Keratinocyte (primary cell): ENCODE results near the gene HNRNPUL2. TPM values are rescaled to one million over a fixed set of nuclear protein-coding genes. Genes with fewer than 3 reads are reported as not detected.
"Not testable (repeated sequence)": the region's sequence is repeated elsewhere in the genome, so short reads cannot be mapped to it uniquely, and the experiment has no call there.

ENCODE experiments used
- DNase-seq: peaks from one replicate; pipeline ENCODE4 v3.0.0-alpha.2; 2011; ENCODE audit warnings: low read depth, missing footprints, low spot score
- FAIRE-seq: peaks from 2 replicates; lab custom pipeline; 2011; peaks lifted over from hg19 to GRCh38; lab: Jason Lieb, UNC
- H2AFZ ChIP-seq: 2 replicates; pipeline ENCODE4 v1.6.0; 2012; ENCODE audit warnings: low read length, control low read depth, inconsistent platforms; ENCODE audit not compliant: control insufficient read depth
- H3K27ac ChIP-seq: 2 replicates; pipeline ENCODE4 v1.5.1; 2011; ENCODE audit warnings: low read length; ENCODE audit not compliant: control insufficient read depth, insufficient read depth
- H3K27me3 ChIP-seq: 3 replicates; pipeline ENCODE4 v1.6.0; 2011; ENCODE audit warnings: low read length; ENCODE audit not compliant: control insufficient read depth, insufficient read depth; ENCODE audit errors: extremely low read depth
- H3K36me3 ChIP-seq, 2 experiments: 2 replicates in 1 of 2; 3 replicates in 1 of 2; pipeline ENCODE4 v1.5.1; 2011; ENCODE audit warnings: low read length in 2 of 2, mild to moderate bottlenecking in 1 of 2; ENCODE audit not compliant: control insufficient read depth in 2 of 2, insufficient read depth in 2 of 2; ENCODE audit errors: extremely low read depth in 1 of 2
- H3K4me1 ChIP-seq: 3 replicates; pipeline ENCODE4 v1.5.1; 2011; ENCODE audit warnings: low read length; ENCODE audit not compliant: control insufficient read depth, insufficient read depth; ENCODE audit errors: extremely low read depth
- H3K4me2 ChIP-seq: 3 replicates; pipeline ENCODE4 v1.6.0; 2011; ENCODE audit warnings: low read depth, low read length; ENCODE audit not compliant: control insufficient read depth, insufficient read depth; ENCODE audit errors: extremely low read depth
- H3K4me3 ChIP-seq, 3 experiments: fragments of 200-600 bp in 1 of 3; sonication (generic) in 1 of 3; 2 replicates in 2 of 3; 3 replicates in 1 of 3; pipeline ENCODE4 v1.5.1; 2011 to 2016; ENCODE audit warnings: low read length in 3 of 3, mild to moderate bottlenecking in 3 of 3, control low read depth in 2 of 3, inconsistent platforms in 1 of 3, low read depth in 1 of 3, mixed read lengths in 1 of 3, mixed run types in 1 of 3, moderate library complexity in 1 of 3; ENCODE audit not compliant: control insufficient read depth in 2 of 3, insufficient read depth in 2 of 3; ENCODE audit errors: extremely low read depth in 1 of 3
- H3K79me2 ChIP-seq: 2 replicates; pipeline ENCODE4 v1.6.0; 2012; ENCODE audit warnings: low read length; ENCODE audit not compliant: control insufficient read depth, insufficient read depth
- H3K9ac ChIP-seq: 3 replicates; pipeline ENCODE4 v1.6.0; 2011; ENCODE audit warnings: low read length; ENCODE audit not compliant: control insufficient read depth, insufficient read depth; ENCODE audit errors: extremely low read depth
- H3K9me1 ChIP-seq: 3 replicates; pipeline ENCODE4 v1.6.0; 2011; ENCODE audit warnings: low read length; ENCODE audit not compliant: control insufficient read depth, insufficient read depth; ENCODE audit errors: extremely low read depth
- H3K9me3 ChIP-seq: 2 replicates; pipeline ENCODE4 v1.5.1; 2012; ENCODE audit warnings: low read depth, low read length; ENCODE audit not compliant: control insufficient read depth
- H4K20me1 ChIP-seq: 3 replicates; pipeline ENCODE4 v1.6.0; 2011; ENCODE audit warnings: low read length; ENCODE audit not compliant: control insufficient read depth, insufficient read depth; ENCODE audit errors: extremely low read depth
- EZH2 ChIP-seq: IDR thresholded peaks from one replicate; pipeline ENCODE4 v1.6.1; 2012; ENCODE audit warnings: inconsistent platforms, mild to moderate bottlenecking, low read length, moderate library complexity
- dilution Hi-C: fragments of 300-500 bp; cut with MboI; formaldehyde crosslinking; loops from one replicate; pipeline ENCODE4 v1.7.0; 2020; ENCODE audit warnings: low sequenced_read_pairs; ENCODE audit not compliant: extremely low pct_ligation_motif_present
- polyA plus RNA-seq, 5 experiments: library from polyadenylated mRNA; depleted of rRNA in 3 of 5; stranded (reverse) in 3 of 5; stranded (forward) in 1 of 5; unstranded in 1 of 5; fragments of >200 nt; gene quantifications; 1 replicate in 1 of 5; 2 replicates in 3 of 5; 3 replicates in 1 of 5; pipeline versions ENCODE4 v1.2.1 to v1.2.3, GENCODE V29; 2011 to 2012; ENCODE audit warnings: missing spikeins in 2 of 5, low read depth in 1 of 5, low replicate concordance in 1 of 5
- TF ChIP-seq, protein P1 (sequence below), 3 experiments: IDR thresholded peaks in 1 of 3; conservative IDR thresholded peaks in 1 of 3; optimal IDR thresholded peaks in 1 of 3; 2 replicates in 2 of 3; 3 replicates in 1 of 3; pipeline versions ENCODE3 to v1.5.1; 2011; ENCODE audit warnings: low read length in 3 of 3, mild to moderate bottlenecking in 3 of 3, moderate library complexity in 2 of 3, control low read depth in 1 of 3, inconsistent platforms in 1 of 3; ENCODE audit not compliant: insufficient read depth in 2 of 3; ENCODE audit errors: extremely low read depth in 1 of 3

The HNRNPUL2 gene
- polyA plus RNA-seq, 1 donor (not counting 4 experiments of a cell fraction or from before 2014, with no cell fraction given), result 29.0 TPM

DNA sequence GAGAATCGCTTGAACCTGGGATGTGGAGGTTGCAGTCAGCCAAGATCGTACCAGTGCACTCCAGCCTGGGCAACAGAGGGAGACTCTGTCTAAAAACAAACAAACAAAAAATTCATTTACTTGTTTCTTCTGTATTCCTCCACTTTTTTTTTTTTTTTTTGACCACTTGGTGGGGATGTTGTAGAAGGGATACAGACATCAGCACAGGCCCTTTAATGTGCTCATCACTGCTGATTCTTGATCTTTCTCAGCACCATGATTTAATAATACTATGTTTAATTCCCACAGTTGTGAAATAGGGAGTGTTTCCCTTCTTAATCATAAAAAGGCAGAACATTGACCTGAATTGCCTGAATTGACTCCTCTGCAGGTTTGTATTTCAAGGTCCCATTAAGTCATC lies 5.6 kb upstream of the HNRNPUL2 start:
- H3K79me2 ChIP-seq, result peaks cover 38% of the 10 kb centered on the region
- no peak for TF ChIP-seq EZH2
- TF ChIP-seq, protein P1, sequence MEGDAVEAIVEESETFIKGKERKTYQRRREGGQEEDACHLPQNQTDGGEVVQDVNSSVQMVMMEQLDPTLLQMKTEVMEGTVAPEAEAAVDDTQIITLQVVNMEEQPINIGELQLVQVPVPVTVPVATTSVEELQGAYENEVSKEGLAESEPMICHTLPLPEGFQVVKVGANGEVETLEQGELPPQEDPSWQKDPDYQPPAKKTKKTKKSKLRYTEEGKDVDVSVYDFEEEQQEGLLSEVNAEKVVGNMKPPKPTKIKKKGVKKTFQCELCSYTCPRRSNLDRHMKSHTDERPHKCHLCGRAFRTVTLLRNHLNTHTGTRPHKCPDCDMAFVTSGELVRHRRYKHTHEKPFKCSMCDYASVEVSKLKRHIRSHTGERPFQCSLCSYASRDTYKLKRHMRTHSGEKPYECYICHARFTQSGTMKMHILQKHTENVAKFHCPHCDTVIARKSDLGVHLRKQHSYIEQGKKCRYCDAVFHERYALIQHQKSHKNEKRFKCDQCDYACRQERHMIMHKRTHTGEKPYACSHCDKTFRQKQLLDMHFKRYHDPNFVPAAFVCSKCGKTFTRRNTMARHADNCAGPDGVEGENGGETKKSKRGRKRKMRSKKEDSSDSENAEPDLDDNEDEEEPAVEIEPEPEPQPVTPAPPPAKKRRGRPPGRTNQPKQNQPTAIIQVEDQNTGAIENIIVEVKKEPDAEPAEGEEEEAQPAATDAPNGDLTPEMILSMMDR (optimal IDR thresholded peaks at IDR 0.05 in 1 of 3, IDR thresholded peaks at IDR 0.05 in 1 of 3, conservative IDR thresholded peaks at IDR 0.05 in 1 of 3; ENCODE audit: extremely low read depth in 1 of 3, insufficient read depth in 2 of 3, low read length in 3 of 3), result peak in 1 of 3 experiments; percentile 9
- dilution Hi-C loops, result no loop called here
- H4K20me1 ChIP-seq, result no peaks in the 10 kb centered on the region
- no peaks in the 10 kb centered on the region for H3K27me3 ChIP-seq
- H3K27ac ChIP-seq, result no peak overlapping the region
- no peak overlapping the region for H3K4me3 ChIP-seq
- H3K4me2 ChIP-seq, result no peak overlapping the region
- H3K36me3 ChIP-seq, result peaks cover 8 to 9% of the 10 kb centered on the region in 2 experiments
- DNase-seq, result no peak
- H3K9me3 ChIP-seq, result no peaks in the 10 kb centered on the region
- no peaks in the 10 kb centered on the region for H3K9me1 ChIP-seq
- peaks cover 14% of the 10 kb centered on the region for H3K4me1 ChIP-seq
- no peak for FAIRE-seq
- no peak overlapping the region for H2AFZ ChIP-seq
- H3K9ac ChIP-seq, result no peak overlapping the region

DNA sequence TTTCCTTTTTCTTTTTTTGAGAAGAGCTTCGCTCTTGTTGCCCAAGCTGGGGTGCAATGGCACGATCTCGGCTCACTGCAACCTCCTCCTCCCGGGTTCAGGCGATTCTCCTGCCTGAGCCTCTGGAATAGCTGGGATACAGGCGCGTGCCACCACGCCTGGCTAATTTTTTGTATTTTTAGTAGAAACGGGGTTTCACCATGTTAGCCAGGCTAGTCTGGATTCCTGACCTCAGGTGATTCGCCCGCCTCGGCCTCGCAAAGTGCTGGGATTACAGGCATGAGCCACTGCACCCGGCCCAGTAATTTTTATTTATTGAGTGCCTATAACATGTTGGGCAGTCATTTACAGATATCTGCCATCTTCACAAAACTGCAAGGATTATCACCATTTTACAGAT lies 2.8 kb upstream of the HNRNPUL2 start:
- FAIRE-seq, dilution Hi-C loops, H3K27me3 ChIP-seq, H4K20me1 ChIP-seq, H2AFZ ChIP-seq, DNase-seq, H3K9me1 ChIP-seq, H3K9me3 ChIP-seq, H3K36me3 ChIP-seq: not testable (repeated sequence)
- Histone ChIP-seq H3K9ac (peak overlapping the region; percentile 94), H3K4me3 (peak overlapping the region; percentile 69 to 80 (median 79)), H3K4me2 (peak overlapping the region; percentile 76), H3K4me1 (peaks cover 14% of the 10 kb centered on the region), H3K27ac (peak overlapping the region; percentile 87), H3K79me2 (peaks cover 55% of the 10 kb centered on the region)
